K562 (cell line): ENCODE measurements around the gene RPEL1. TPM values are rescaled to one million over a fixed set of nuclear protein-coding genes. Genes with fewer than 3 reads are reported as not detected.

Source experiments
- ATAC-seq: fragments of 200-7000 bp; cut with Tn5 transposase; 3 replicates; pipeline ENCODE4 v1.9.1; 2020; ENCODE audit warnings: moderate library complexity
- BruUV-seq: library from RNA; stranded (reverse); fragments of 400-500 nt; replicated peaks from 2 replicates; lab custom pipeline; 2021; lab: Mats Ljungman, UMichigan
- CTCF ChIA-PET: fragments of 300-600 bp; formaldehyde crosslinking; extraction: SDS; loops from one replicate; lab custom pipeline; 2021; ENCODE audit warnings: low intra/inter-chr PET ratio; lab: Yijun Ruan, JAX
- POLR2A ChIA-PET: fragments of 300-600, 350-650 bp; sonication (Branson Sonifier 250); formaldehyde crosslinking; extraction: SDS; loops from one replicate; lab custom pipeline; 2021; ENCODE audit warnings: antibody characterized with exemption, inconsistent platforms; lab: Yijun Ruan, JAX
- DNase-seq, 4 experiments: peaks; one replicate each; pipeline versions ENCODE4 v3.0.0 to v3.0.0-alpha.2; 2011 to 2018; ENCODE audit warnings: low spot score in 3 of 4, mixed read lengths in 3 of 4; ENCODE audit errors: extremely low read depth in 1 of 4
- FAIRE-seq: peaks from 2 replicates; lab custom pipeline; 2011; peaks lifted over from hg19 to GRCh38; lab: Jason Lieb, UNC
- H2AFZ ChIP-seq: 2 replicates; pipeline ENCODE4 v1.6.0; 2011; ENCODE audit warnings: low read depth, low read length, control low read depth, inconsistent platforms
- H3K27ac ChIP-seq: fragments of 200-600 bp; 3 replicates; pipeline ENCODE4 v1.8.0; 2011; ENCODE audit warnings: low read depth, mild to moderate bottlenecking, control low read depth, inconsistent platforms, low read length, moderate library complexity, mixed read lengths; ENCODE audit errors: extremely low read depth
- H3K27me3 ChIP-seq, 2 experiments: fragments of 300-600 bp in 1 of 2; 2 replicates in 1 of 2; 3 replicates in 1 of 2; pipeline versions ENCODE4 v1.6.0 to v1.8.0; 2011; ENCODE audit warnings: inconsistent platforms in 2 of 2, low read length in 2 of 2, mild to moderate bottlenecking in 1 of 2, mixed read lengths in 1 of 2, moderate library complexity in 1 of 2; ENCODE audit not compliant: control insufficient read depth in 2 of 2, insufficient read depth in 2 of 2
- H3K36me3 ChIP-seq: fragments of 300-600 bp; 3 replicates; pipeline ENCODE4 v1.8.0; 2011; ENCODE audit warnings: mild to moderate bottlenecking, low read length, inconsistent platforms; ENCODE audit not compliant: control insufficient read depth, insufficient read depth
- H3K4me1 ChIP-seq, 2 experiments: fragments of 200-600 bp in 1 of 2; replicated peaks in 1 of 2; 2 replicates in 1 of 2; 3 replicates in 1 of 2; pipeline versions ENCODE4 v1.5.1 to v1.8.0; 2011; ENCODE audit warnings: inconsistent platforms in 2 of 2, low read length in 2 of 2, mild to moderate bottlenecking in 1 of 2, mixed read lengths in 1 of 2, moderate library complexity in 1 of 2; ENCODE audit not compliant: control insufficient read depth in 2 of 2, insufficient read depth in 2 of 2
- H3K4me2 ChIP-seq: 2 replicates; pipeline ENCODE4 v1.6.1; 2011; ENCODE audit warnings: low read length, control low read depth, inconsistent platforms, mixed read lengths; ENCODE audit not compliant: insufficient read depth
- H3K4me3 ChIP-seq: fragments of 200-600 bp; sonication (generic), shearing (Covaris generic); 2 replicates; pipeline ENCODE4 v1.5.1; 2016; ENCODE audit warnings: control low read depth, inconsistent platforms
- H3K79me2 ChIP-seq: fragments of 200-600 bp; 3 replicates; pipeline ENCODE4 v1.8.0; 2011; ENCODE audit warnings: low read length, inconsistent platforms; ENCODE audit not compliant: control insufficient read depth, insufficient read depth
- H3K9ac ChIP-seq, 2 experiments: 2 replicates each; pipeline versions ENCODE4 v1.6.0 to v1.6.1; 2011; ENCODE audit warnings: low read depth in 2 of 2, low read length in 2 of 2, control low read depth in 1 of 2, inconsistent platforms in 1 of 2, mild to moderate bottlenecking in 1 of 2, mixed read lengths in 1 of 2; ENCODE audit not compliant: insufficient read depth in 1 of 2
- H3K9me1 ChIP-seq: one replicate; pipeline ENCODE4 v1.6.0; 2011; ENCODE audit warnings: inconsistent platforms, mild to moderate bottlenecking, low read length, moderate library complexity; ENCODE audit not compliant: control insufficient read depth, insufficient read depth
- H3K9me3 ChIP-seq: replicated peaks from 2 replicates; pipeline ENCODE4 v1.5.1; 2011; ENCODE audit warnings: low read depth, low read length, inconsistent platforms; ENCODE audit not compliant: control insufficient read depth, insufficient read depth
- H4K20me1 ChIP-seq: replicated peaks from 2 replicates; pipeline ENCODE4 v1.6.1; 2011; ENCODE audit warnings: low read length, inconsistent platforms, mixed read lengths; ENCODE audit not compliant: control insufficient read depth, insufficient read depth
- JUN ChIP-seq, 2 experiments: sonication (generic) in 1 of 2; formaldehyde crosslinking in 1 of 2; IDR thresholded peaks; 2 replicates each; pipeline versions ENCODE4 v1.6.1 to v1.8.0; 2012 to 2022; ENCODE audit warnings: borderline replicate concordance in 2 of 2, mild to moderate bottlenecking in 2 of 2, improper control_type of control experiment in 1 of 2, low read depth in 1 of 2, low read length in 1 of 2, missing genetic modification reagents in 1 of 2
- JUND ChIP-seq, 2 experiments: IDR thresholded peaks; 2 replicates in 1 of 2; 3 replicates in 1 of 2; pipeline ENCODE4 v1.6.1; 2011; ENCODE audit warnings: borderline replicate concordance in 2 of 2, low read depth in 2 of 2, low read length in 2 of 2, improper control_type of control experiment in 1 of 2, missing biosample characterization in 1 of 2, missing genetic modification characterization in 1 of 2, missing genetic modification reagents in 1 of 2
- SPI1 ChIP-seq: IDR thresholded peaks from 2 replicates; pipeline ENCODE4 v1.6.1; 2011; ENCODE audit warnings: low read depth, low read length, control low read depth, borderline replicate concordance
- XRCC5 ChIP-seq: fragments of 200-400 bp; formaldehyde crosslinking; IDR thresholded peaks from 2 replicates; pipeline ENCODE4 v1.6.1; 2017; ENCODE audit warnings: low read depth, mild to moderate bottlenecking, low read length
- ZNF121 ChIP-seq: sonication (generic); formaldehyde crosslinking; conservative IDR thresholded peaks from 2 replicates; pipeline ENCODE4 v1.8.0; 2022; ENCODE audit warnings: missing genetic modification reagents
- ZNF696 ChIP-seq: fragments of 250-450 bp; sonication (Bioruptor Pico); conservative IDR thresholded peaks from 2 replicates; pipeline ENCODE4 v1.4.0; 2020; ENCODE audit warnings: mild to moderate bottlenecking, moderate library complexity
- WGBS: fragments of 100-300 bp; shearing (Covaris generic); methylation state at CpG from one replicate; pipeline ENCODE4 v1.1.6; 2016; ENCODE audit warnings: low coverage, mixed read lengths; ENCODE audit not compliant: insufficient coverage; ENCODE audit errors: missing lambda C conversion rate; 5-methylcytosine and 5-hydroxymethylcytosine counted together
- in situ Hi-C: fragments of 300-500 bp; cut with MboI; formaldehyde crosslinking; loops from 4 replicates; pipeline ENCODE4 v1.15.0; 2018; ENCODE audit warnings: inconsistent platforms, mixed read lengths
- intact Hi-C: fragments of 100-400 bp; cut with micrococcal nuclease; formaldehyde crosslinking; loops from 2 replicates; pipeline ENCODE4 v1.14.2; 2022
- polyA plus RNA-seq, 8 experiments: library from polyadenylated mRNA; depleted of rRNA in 4 of 8; stranded (reverse) in 5 of 8; unstranded in 3 of 8; fragments of >200 nt; fragmentation: Nextera tagmentation in 2 of 8; fragmentation: Illumina TruSeq in 1 of 8; extraction: Ambion mirVana in 2 of 8; extraction: Trizol in 1 of 8; gene quantifications; 2 replicates each; pipeline versions ENCODE4 v1.2.1 to v1.2.3, GENCODE V29; 2011 to 2014; ENCODE audit warnings: inconsistent platforms in 1 of 8, missing spikeins in 1 of 8
- total RNA-seq, 7 experiments: library from RNA; depleted of rRNA in 6 of 7; stranded (reverse); fragments of >200 nt in 6 of 7; fragmentation: Illumina TruSeq in 2 of 7; extraction: Trizol in 2 of 7; gene quantifications; 2 replicates each; pipeline versions ENCODE4 v1.2.1 to v1.2.3, GENCODE V29; 2011 to 2021; ENCODE audit warnings: low replicate concordance in 1 of 7
- TF ChIP-seq, protein P1 (sequence below), 2 experiments: fragments of 450-650 bp in 1 of 2; sonication (generic) in 1 of 2; formaldehyde crosslinking in 1 of 2; IDR thresholded peaks in 1 of 2; conservative IDR thresholded peaks in 1 of 2; 2 replicates each; pipeline versions ENCODE4 v1.6.1 to v1.8.1; 2016 to 2023; ENCODE audit warnings: mild to moderate bottlenecking in 2 of 2, moderate library complexity in 2 of 2, inconsistent platforms in 1 of 2, missing genetic modification reagents in 1 of 2
- TF ChIP-seq, protein P2 (sequence below): fragments of 250-450 bp; sonication (Bioruptor Pico); IDR thresholded peaks from 2 replicates; pipeline ENCODE4 v1.5.0; 2021

The RPEL1 gene
- total and polyA plus RNA-seq, 9 of the 15 experiments (the other 6 are each of a cell fraction or from before 2014, with no cell fraction given), result 0.04 to 0.15 (median 0.07) TPM; not detected in 4

DNA sequence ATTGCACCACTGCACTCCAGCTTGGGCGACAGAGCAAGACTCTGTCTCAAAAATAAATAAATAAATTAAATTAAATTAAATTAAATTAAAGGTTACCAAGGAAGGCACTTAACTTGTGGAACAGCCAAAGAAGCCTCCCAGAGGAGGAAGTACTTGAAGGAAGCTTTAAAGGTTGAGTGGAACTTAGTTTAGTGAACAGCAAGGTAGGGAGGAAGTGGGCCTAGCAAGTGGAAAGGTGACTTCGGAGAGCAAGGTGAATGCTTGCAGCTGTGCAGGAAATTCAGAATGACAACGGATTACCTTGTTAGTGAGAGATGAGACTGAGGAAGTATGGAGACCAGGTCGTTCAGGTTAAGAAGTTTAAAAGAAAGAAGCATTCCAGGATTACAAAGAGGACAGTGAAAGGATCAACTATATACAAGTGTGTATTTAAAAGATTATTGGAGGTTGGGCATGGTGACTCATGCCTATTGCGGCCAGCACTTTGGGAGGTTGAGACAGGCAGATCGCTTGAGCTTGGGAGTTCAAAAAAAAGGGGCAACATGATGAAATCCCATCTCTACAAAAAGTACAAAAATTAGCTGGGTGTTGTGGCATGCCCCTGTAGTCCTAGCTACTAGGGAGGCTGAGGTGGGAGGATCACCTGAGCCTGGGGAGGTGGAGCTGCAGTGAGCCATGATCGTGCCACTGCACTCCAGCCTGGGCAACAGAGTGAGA is 12.8 kb upstream of the RPEL1 start:
- DNase-seq (no peak), FAIRE-seq (no peak), ATAC-seq (no peak)
- H3K79me2 ChIP-seq, result no peaks in the 10 kb centered on the region
- intact Hi-C loops (no loop called here), in situ Hi-C loops (no loop called here)
- CTCF ChIA-PET, result no interaction called here
- H3K27me3 ChIP-seq, result no peaks in the 10 kb centered on the region
- BruUV-seq, result no TSS peak
- TF ChIP-seq XRCC5, result no peak
- TF ChIP-seq SPI1, result peak; percentile 45; the same call in 1 of the 2 replicates
- TF ChIP-seq JUND (IDR thresholded peaks at IDR 0.05; ENCODE audit: borderline replicate concordance, low read depth, low read length), result peak; percentile 59
- TF ChIP-seq JUND (tag; IDR thresholded peaks at IDR 0.05; ENCODE audit: borderline replicate concordance, low read depth, low read length), result no peak
- 0 out of 2 replicates have a peak, but pooled peaks have one; percentile 12 for TF ChIP-seq JUN (IDR thresholded peaks at IDR 0.05; ENCODE audit: borderline replicate concordance, low read depth, low read length)
- no peak for TF ChIP-seq JUN (CRISPR knock-in tag; IDR thresholded peaks at IDR 0.05; ENCODE audit: borderline replicate concordance)
- TF ChIP-seq, protein P1, sequence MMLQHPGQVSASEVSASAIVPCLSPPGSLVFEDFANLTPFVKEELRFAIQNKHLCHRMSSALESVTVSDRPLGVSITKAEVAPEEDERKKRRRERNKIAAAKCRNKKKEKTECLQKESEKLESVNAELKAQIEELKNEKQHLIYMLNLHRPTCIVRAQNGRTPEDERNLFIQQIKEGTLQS (IDR thresholded peaks at IDR 0.05), result peak; percentile 58
- TF ChIP-seq, protein P1 (CRISPR knock-in tag; conservative IDR thresholded peaks at IDR 0.05), result no peak
- TF ChIP-seq, protein P2, sequence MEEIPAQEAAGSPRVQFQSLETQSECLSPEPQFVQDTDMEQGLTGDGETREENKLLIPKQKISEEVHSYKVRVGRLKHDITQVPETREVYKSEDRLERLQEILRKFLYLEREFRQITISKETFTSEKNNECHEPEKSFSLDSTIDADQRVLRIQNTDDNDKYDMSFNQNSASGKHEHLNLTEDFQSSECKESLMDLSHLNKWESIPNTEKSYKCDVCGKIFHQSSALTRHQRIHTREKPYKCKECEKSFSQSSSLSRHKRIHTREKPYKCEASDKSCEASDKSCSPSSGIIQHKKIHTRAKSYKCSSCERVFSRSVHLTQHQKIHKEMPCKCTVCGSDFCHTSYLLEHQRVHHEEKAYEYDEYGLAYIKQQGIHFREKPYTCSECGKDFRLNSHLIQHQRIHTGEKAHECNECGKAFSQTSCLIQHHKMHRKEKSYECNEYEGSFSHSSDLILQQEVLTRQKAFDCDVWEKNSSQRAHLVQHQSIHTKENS, result no peak
- TF ChIP-seq ZNF121, result peak; percentile 43; the same call in 1 of the 2 replicates
- no peak for TF ChIP-seq ZNF696 (CRISPR knock-in tag)
- H3K4me3 ChIP-seq, result no peak overlapping the region
- H2AFZ ChIP-seq, result peak overlapping the region; percentile 59; the same call in 1 of the 2 replicates
- no peaks in the 10 kb centered on the region for H4K20me1 ChIP-seq
- no peak overlapping the region for H3K27ac ChIP-seq
- no peaks in the 10 kb centered on the region for H3K9me3 ChIP-seq
- POLR2A ChIA-PET, result interaction anchor here (0.6 kb wide), 1 partner anchor 63 kb away, joined by 3 read pairs; no protein-coding TSS in a partner anchor
- no peaks in the 10 kb centered on the region for H3K9me1 ChIP-seq
- H3K9ac ChIP-seq, result no peak overlapping the region
- H3K4me2 ChIP-seq, result no peak overlapping the region
- no peaks in the 10 kb centered on the region for H3K36me3 ChIP-seq
- no peaks in the 10 kb centered on the region; a peak in 1 of 5 replicates for H3K4me1 ChIP-seq
- 36% methylated on average over 7 of the region's 7 CpGs for WGBS
